ENCODE results near the gene BCL2L2.

GRCh38 chr14:23302290-23303225 lies 4.1 kb upstream of the BCL2L2 start, which contains the start of gene PPP1R3E:
- TF ChIP-seq EZH2 (IDR thresholded peaks at IDR 0.05; ENCODE audit: low read depth) = no peak
- no peak for TF ChIP-seq CTCF (conservative IDR thresholded peaks at IDR 0.05)

All from PC-9 (cell line).